ENCODE measurements around the gene ADCY4. TPM values are rescaled to one million over a fixed set of nuclear protein-coding genes. Genes with fewer than 3 reads are reported as not detected.
"Not testable (repeated sequence)": the region's sequence is repeated elsewhere in the genome, so short reads cannot be mapped to it uniquely, and the experiment has no call there.

The ADCY4 gene
- total RNA-seq, 1 experiment from 2014 or later: 3.4 TPM

DNA sequence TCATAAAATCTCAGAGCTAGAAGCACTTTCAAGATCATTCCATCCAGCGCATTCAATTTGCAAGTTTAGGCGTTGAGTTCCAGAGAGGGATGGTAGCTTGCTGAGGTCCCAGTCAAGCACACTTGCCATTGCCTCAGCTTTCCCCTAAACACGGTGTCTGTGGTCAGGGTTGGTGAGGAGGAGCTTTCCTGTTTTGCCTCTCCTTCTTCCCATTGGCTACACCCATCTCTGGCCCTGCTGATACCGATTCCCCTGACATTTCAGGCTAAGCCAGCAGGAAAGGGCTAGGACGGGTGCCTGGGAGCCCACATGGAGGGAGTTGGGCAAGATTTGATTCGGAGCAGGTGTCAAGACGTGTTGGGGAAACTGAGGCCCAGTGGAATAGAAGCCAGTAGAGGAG, 42.3 kb upstream of the ADCY4 start:
- Mint-ChIP-seq H3K27ac (ENCODE audit: unreplicated experiment) (no peak overlapping the region), H3K27me3 (ENCODE audit: unreplicated experiment) (no peaks in the 10 kb centered on the region), H3K36me3 (ENCODE audit: insufficient read depth, unreplicated experiment) (no peaks in the 10 kb centered on the region), H3K4me1 (ENCODE audit: low read depth, unreplicated experiment) (no peaks in the 10 kb centered on the region), H3K4me3 (ENCODE audit: low read depth, unreplicated experiment) (no peak overlapping the region), H3K9me3 (ENCODE audit: low read depth, unreplicated experiment) (no peaks in the 10 kb centered on the region)
- intact Hi-C loops (cut with micrococcal nuclease; ENCODE audit: unreplicated experiment): no loop called here
- BruUV-seq (replicated peaks): no TSS peak
- CTCF ChIA-PET: no interaction called here
- no peak for DNase-seq
- TF ChIP-seq CTCF (IDR thresholded peaks at IDR 0.05; ENCODE audit: unreplicated experiment): no peak

DNA sequence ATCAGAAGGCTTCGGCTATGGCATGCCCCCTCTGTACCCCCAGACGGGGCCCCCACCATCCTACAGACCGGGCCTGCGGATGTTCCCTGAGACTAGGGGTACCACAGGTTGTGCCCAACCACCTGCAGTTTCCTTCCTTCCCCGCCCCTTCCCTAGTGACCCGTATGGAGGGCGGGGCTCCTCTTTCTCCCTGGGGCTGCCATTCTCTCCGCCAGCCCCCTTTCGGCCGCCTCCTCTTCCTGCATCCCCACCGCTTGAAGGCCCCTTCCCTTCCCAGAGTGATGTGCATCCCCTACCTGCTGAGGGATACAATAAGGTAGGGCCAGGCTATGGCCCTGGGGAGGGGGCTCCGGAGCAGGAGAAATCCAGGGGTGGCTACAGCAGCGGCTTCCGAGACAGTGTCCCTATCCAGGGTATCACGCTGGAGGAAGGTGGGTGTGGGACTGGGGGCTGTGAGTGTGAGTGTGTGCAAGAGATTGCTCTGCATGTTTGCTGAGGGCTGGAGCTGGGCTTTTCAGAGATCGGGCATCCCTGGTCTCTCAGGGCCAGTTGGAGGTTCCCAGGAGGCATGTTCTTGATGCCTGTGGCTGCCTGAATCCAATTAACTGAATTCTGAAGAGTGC, 41.7 kb upstream of the ADCY4 start:
- Mint-ChIP-seq H3K36me3 (ENCODE audit: insufficient read depth, unreplicated experiment) (no peaks in the 10 kb centered on the region), H3K4me3 (ENCODE audit: low read depth, unreplicated experiment) (no peak overlapping the region), H3K4me1 (ENCODE audit: low read depth, unreplicated experiment) (no peaks in the 10 kb centered on the region), H3K27me3 (ENCODE audit: unreplicated experiment) (no peaks in the 10 kb centered on the region), H3K9me3 (ENCODE audit: low read depth, unreplicated experiment) (no peaks in the 10 kb centered on the region), H3K27ac (ENCODE audit: unreplicated experiment) (no peak overlapping the region)
- no peak for DNase-seq
- no TSS peak for BruUV-seq (replicated peaks)
- CTCF ChIA-PET: no interaction called here
- intact Hi-C loops (cut with micrococcal nuclease; ENCODE audit: unreplicated experiment): no loop called here
- no peak for TF ChIP-seq CTCF (IDR thresholded peaks at IDR 0.05; ENCODE audit: unreplicated experiment)

- H3K27me3 Mint-ChIP-seq (ENCODE audit: unreplicated experiment): no peaks in the 10 kb centered on the region
- CTCF ChIA-PET: no interaction called here
- peaks cover 7% of the 10 kb centered on the region for H3K36me3 Mint-ChIP-seq (ENCODE audit: insufficient read depth, unreplicated experiment)
- no peak overlapping the region for H3K27ac Mint-ChIP-seq (ENCODE audit: unreplicated experiment)
- no peaks in the 10 kb centered on the region for H3K9me3 Mint-ChIP-seq (ENCODE audit: low read depth, unreplicated experiment)
- DNase-seq: no peak
- intact Hi-C loops (cut with micrococcal nuclease; ENCODE audit: unreplicated experiment): no loop called here
- no TSS peak for BruUV-seq (replicated peaks)
- no peaks in the 10 kb centered on the region for H3K4me1 Mint-ChIP-seq (ENCODE audit: low read depth, unreplicated experiment)
- H3K4me3 Mint-ChIP-seq (ENCODE audit: low read depth, unreplicated experiment): no peak overlapping the region
- no peak for TF ChIP-seq CTCF (IDR thresholded peaks at IDR 0.05; ENCODE audit: unreplicated experiment)
Measured at GRCh38 chr14:24372701-24373416, 38.0 kb upstream of the ADCY4 start.

DNA sequence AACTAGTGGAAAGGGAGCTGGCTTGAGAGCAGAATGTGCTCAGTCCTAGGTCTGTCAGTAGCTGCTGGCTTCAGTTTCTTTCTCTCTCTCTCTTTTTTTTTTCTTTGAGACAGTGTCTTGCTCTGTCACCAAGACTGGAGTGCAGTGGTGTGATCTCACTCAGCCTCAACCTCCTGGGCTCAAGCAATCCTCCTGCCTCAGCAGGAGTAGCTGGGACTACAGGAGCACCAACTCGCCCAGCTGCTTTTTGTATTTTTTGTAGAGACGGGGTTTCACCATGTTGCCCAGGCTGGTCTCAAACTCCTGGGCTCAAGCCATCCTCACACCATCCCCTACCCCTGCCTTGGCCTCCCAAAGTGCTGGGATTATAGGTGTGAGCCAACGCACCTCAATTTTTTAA, 36.7 kb upstream of the ADCY4 start:
- H3K4me1 Mint-ChIP-seq (ENCODE audit: low read depth, unreplicated experiment); H3K9me3 Mint-ChIP-seq (ENCODE audit: low read depth, unreplicated experiment); BruUV-seq (replicated peaks); intact Hi-C loops (cut with micrococcal nuclease; ENCODE audit: unreplicated experiment); DNase-seq; CTCF ChIA-PET; H3K27ac Mint-ChIP-seq (ENCODE audit: unreplicated experiment); H3K4me3 Mint-ChIP-seq (ENCODE audit: low read depth, unreplicated experiment); H3K27me3 Mint-ChIP-seq (ENCODE audit: unreplicated experiment): not testable (repeated sequence)
- H3K36me3 Mint-ChIP-seq (ENCODE audit: insufficient read depth, unreplicated experiment): peaks cover 20% of the 10 kb centered on the region

DNA sequence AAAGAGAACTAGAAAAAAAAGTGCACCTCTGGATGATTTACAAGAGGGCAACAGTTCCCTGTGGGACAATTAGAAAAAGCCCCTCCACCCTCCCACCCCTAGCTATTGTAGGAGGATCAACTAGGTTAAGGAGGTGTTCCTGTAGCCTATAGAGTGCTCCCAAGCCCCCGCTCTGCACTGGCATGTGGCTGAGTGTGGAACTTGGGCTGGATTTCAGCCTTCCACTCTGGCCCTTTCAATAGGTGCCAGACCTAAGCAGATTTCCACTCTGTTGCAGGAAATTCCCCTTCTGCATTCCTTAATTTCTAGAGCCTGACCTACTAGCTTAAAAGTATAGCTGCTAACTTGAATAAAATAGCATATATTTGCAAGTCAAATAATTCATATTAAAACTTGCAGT, 35.9 kb upstream of the ADCY4 start:
- Mint-ChIP-seq H3K27ac (ENCODE audit: unreplicated experiment) (no peak overlapping the region), H3K4me3 (ENCODE audit: low read depth, unreplicated experiment) (no peak overlapping the region), H3K36me3 (ENCODE audit: insufficient read depth, unreplicated experiment) (peaks cover 28% of the 10 kb centered on the region), H3K9me3 (ENCODE audit: low read depth, unreplicated experiment) (no peaks in the 10 kb centered on the region), H3K4me1 (ENCODE audit: low read depth, unreplicated experiment) (peaks cover 3% of the 10 kb centered on the region), H3K27me3 (ENCODE audit: unreplicated experiment) (no peaks in the 10 kb centered on the region)
- no peak for DNase-seq
- intact Hi-C loops (cut with micrococcal nuclease; ENCODE audit: unreplicated experiment): no loop called here
- no peak for TF ChIP-seq CTCF (IDR thresholded peaks at IDR 0.05; ENCODE audit: unreplicated experiment)
- no TSS peak for BruUV-seq (replicated peaks)
- CTCF ChIA-PET: interaction anchor here (0.6 kb wide), 1 partner anchor 30 kb away, joined by 3 read pairs; no protein-coding TSS in a partner anchor
